Posterior cingulate gyrus (tissue), 11 donors: ENCODE data around the gene OR51G1.

Experiments used
- DNase-seq, 10 donors: peaks; one replicate each; pipeline versions ENCODE4 v3.0.0 to v3.0.0-alpha.2; 2020 to 2021; ENCODE audit warnings: mixed read lengths in 3 of 10
- intact Hi-C: fragments of 100-400 bp; cut with DNase I; formaldehyde crosslinking; loops from one replicate; pipeline ENCODE4 v1.15.1; 2023

The OR51G1 gene

DNA sequence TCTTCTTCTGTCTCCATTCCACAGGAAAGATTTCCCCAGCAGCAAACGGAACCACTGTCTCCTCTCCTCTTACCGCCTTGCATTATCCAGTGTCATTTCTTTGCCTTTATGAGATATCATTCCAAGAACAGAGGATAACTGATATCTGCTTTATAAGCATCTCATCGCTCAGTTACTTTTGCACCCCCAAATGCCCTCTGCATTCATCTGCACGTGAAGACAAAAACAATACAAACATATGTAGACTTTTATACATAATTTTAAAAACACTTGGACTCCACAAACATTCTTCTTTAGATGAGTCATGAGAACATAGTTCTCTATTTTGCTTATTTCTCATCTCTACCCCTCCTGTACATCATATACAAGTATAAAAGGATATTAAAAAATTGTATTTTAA, 43.0 kb downstream of the OR51G1 start:
- intact Hi-C loops = no loop called here
- DNase-seq = no peak
